Right lobe of liver (tissue), 6 donors: Measurements from ENCODE around the gene ARRB1. TPM values are rescaled to one million over a fixed set of nuclear protein-coding genes. Genes with fewer than 3 reads are reported as not detected.

Source experiments
- ATAC-seq, 4 donors: fragments of 200-7000 bp; cut with Tn5 transposase; one replicate each; pipeline ENCODE4 v1.9.1; 2020; ENCODE audit warnings: mild to moderate bottlenecking in 4 of 4, moderate library complexity in 4 of 4
- DNase-seq, 3 donors: peaks; one replicate each; pipeline ENCODE4 v3.0.0-alpha.2; 2020
- H3K27ac ChIP-seq, 3 donors: fragments of 200-600 bp; one replicate each; pipeline ENCODE4 v1.8.0; 2022
- H3K27me3 ChIP-seq, 2 donors: fragments of 200-600 bp; one replicate each; pipeline ENCODE4 v1.8.0; 2022
- H3K36me3 ChIP-seq, 4 donors: fragments of 200-600 bp; sonication (generic) in 1 of 4; one replicate each; pipeline versions ENCODE4 v1.5.1 to v1.8.0; 2017 to 2022; ENCODE audit warnings: control low read depth in 1 of 4
- H3K4me1 ChIP-seq, 4 donors: fragments of 200-600 bp; sonication (generic) in 1 of 4; one replicate each; pipeline versions ENCODE4 v1.5.1 to v1.8.0; 2017 to 2022; ENCODE audit warnings: control low read depth in 1 of 4
- H3K4me3 ChIP-seq, 3 donors: fragments of 200-600 bp; one replicate each; pipeline ENCODE4 v1.8.0; 2022
- H3K9me3 ChIP-seq, 4 donors: fragments of 200-600 bp; sonication (generic) in 1 of 4; one replicate each; pipeline versions ENCODE4 v1.5.1 to v1.8.0; 2017 to 2022; ENCODE audit warnings: control low read depth in 1 of 4
- POLR2A ChIP-seq: fragments of 450-650 bp; IDR thresholded peaks from one replicate; pipeline ENCODE4 v1.6.1; 2017; ENCODE audit warnings: antibody characterized with exemption, mild to moderate bottlenecking
- WGBS: methylation state at CpG from one replicate; pipeline ENCODE4 v1.1.6; 2018; ENCODE audit warnings: low coverage, low lambda C conversion rate; ENCODE audit not compliant: insufficient coverage; ENCODE audit errors: missing lambda C conversion rate; 5-methylcytosine and 5-hydroxymethylcytosine counted together
- intact Hi-C, 2 donors: fragments of 100-400 bp; cut with DNase I; formaldehyde crosslinking; loops; one replicate each; pipeline versions ENCODE4 v1.11.2 to v1.14.1; 2022
- total RNA-seq, 6 experiments: library from RNA; depleted of rRNA in 2 of 6; stranded (reverse); fragments of >200 nt in 2 of 6; fragmentation: NEBNext Ultra II Directional in 3 of 6; extraction: Animal tissue kit (Norgen Biotek cat#: 25700) in 3 of 6; gene quantifications; one replicate each; pipeline versions ENCODE4 v1.1.0 to v1.2.4, GENCODE V29; 2016 to 2023
- TF ChIP-seq, protein P1 (sequence below), 4 donors: fragments of 200-600 bp in 3 of 4; fragments of 450-650 bp in 1 of 4; IDR thresholded peaks; one replicate each; pipeline versions ENCODE4 v1.5.1 to v1.8.0; 2016 to 2022; ENCODE audit warnings: antibody characterized with exemption in 4 of 4, mild to moderate bottlenecking in 2 of 4
- donor health status: DM: no; HTN: yes; CAD: no.
- donor health status: DM: no; HTN: no; CAD: no.
- donor health status: DM: no; HTN: no; CAD: no.
- donor health status: DM: no; HTN: yes; CAD: no.
- donor health status: DM: no; HTN: yes; CAD: no.

ARRB1 gene
- total RNA-seq, 6 experiments from 2014 or later: 8.6 to 26.4 (median 24.5) TPM

GRCh38 chr11:75291741-75292140 lies 59.7 kb downstream of the ARRB1 start:
- H3K9me3 ChIP-seq: no peaks in the 10 kb centered on the region
- no peak for ATAC-seq
- no peak for DNase-seq
- H3K27ac ChIP-seq: no peak overlapping the region
- TF ChIP-seq, protein P1, sequence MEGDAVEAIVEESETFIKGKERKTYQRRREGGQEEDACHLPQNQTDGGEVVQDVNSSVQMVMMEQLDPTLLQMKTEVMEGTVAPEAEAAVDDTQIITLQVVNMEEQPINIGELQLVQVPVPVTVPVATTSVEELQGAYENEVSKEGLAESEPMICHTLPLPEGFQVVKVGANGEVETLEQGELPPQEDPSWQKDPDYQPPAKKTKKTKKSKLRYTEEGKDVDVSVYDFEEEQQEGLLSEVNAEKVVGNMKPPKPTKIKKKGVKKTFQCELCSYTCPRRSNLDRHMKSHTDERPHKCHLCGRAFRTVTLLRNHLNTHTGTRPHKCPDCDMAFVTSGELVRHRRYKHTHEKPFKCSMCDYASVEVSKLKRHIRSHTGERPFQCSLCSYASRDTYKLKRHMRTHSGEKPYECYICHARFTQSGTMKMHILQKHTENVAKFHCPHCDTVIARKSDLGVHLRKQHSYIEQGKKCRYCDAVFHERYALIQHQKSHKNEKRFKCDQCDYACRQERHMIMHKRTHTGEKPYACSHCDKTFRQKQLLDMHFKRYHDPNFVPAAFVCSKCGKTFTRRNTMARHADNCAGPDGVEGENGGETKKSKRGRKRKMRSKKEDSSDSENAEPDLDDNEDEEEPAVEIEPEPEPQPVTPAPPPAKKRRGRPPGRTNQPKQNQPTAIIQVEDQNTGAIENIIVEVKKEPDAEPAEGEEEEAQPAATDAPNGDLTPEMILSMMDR (IDR thresholded peaks at IDR 0.05): no peak
- TF ChIP-seq POLR2A: no peak
- WGBS: 70% methylated on average over 3 of the region's 6 CpGs
- H3K4me3 ChIP-seq: no peak overlapping the region
- H3K36me3 ChIP-seq: no peaks in the 10 kb centered on the region
- no peaks in the 10 kb centered on the region for H3K4me1 ChIP-seq
- no peaks in the 10 kb centered on the region for H3K27me3 ChIP-seq
- intact Hi-C loops: no loop called here

DNA sequence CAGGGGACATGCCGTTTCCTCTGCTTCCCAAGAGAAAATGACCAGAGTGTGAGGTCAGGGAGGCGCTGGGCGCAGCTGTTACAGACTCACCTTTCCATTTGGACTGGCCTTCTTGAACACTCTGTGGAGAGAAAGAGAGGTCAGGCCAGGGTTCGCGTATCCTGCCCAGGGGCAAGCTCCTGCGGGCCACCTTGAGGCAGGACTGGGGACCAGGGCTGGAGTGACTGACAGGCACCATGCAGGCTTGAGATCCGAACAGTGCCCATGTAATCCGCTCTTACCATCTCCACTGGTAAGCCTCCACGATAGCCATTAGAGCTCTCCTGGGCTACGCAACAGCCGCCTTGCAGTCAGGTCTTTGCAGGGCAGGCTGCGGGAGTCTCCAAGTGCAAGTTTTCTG lies 61.5 kb downstream of the ARRB1 start:
- Histone ChIP-seq H3K9me3 (no peaks in the 10 kb centered on the region), H3K36me3 (peaks cover 0 to 3% (median 0%) of the 10 kb centered on the region in 4 donors), H3K27me3 (no peaks in the 10 kb centered on the region), H3K4me3 (no peak overlapping the region), H3K4me1 (no peaks in the 10 kb centered on the region), H3K27ac (no peak overlapping the region)
- ATAC-seq (no peak), DNase-seq (no peak)
- intact Hi-C loops: loop anchor here in 1 of 2 donors (10.0 kb wide), 1 partner anchor 255 kb away; no protein-coding TSS in a partner anchor
- 71% methylated on average over 1 of the region's 12 CpGs for WGBS
- TF ChIP-seq, protein P1 (IDR thresholded peaks at IDR 0.05): no peak
- no peak for TF ChIP-seq POLR2A

GRCh38 chr11:75289511-75289760 lies 62.0 kb downstream of the ARRB1 start:
- no peak overlapping the region for H3K4me3 ChIP-seq
- no CpG with 5 or more reads among the region's 6 CpGs for WGBS
- no peaks in the 10 kb centered on the region for H3K4me1 ChIP-seq
- H3K9me3 ChIP-seq: no peaks in the 10 kb centered on the region
- intact Hi-C loops: loop anchor here in 1 of 2 donors (10.0 kb wide), 1 partner anchor 255 kb away; no protein-coding TSS in a partner anchor
- TF ChIP-seq POLR2A: no peak
- TF ChIP-seq, protein P1 (IDR thresholded peaks at IDR 0.05): no peak
- H3K36me3 ChIP-seq: peaks cover 0 to 3% (median 0%) of the 10 kb centered on the region in 4 donors
- no peak for ATAC-seq
- no peak for DNase-seq
- no peaks in the 10 kb centered on the region for H3K27me3 ChIP-seq
- H3K27ac ChIP-seq: no peak overlapping the region

DNA sequence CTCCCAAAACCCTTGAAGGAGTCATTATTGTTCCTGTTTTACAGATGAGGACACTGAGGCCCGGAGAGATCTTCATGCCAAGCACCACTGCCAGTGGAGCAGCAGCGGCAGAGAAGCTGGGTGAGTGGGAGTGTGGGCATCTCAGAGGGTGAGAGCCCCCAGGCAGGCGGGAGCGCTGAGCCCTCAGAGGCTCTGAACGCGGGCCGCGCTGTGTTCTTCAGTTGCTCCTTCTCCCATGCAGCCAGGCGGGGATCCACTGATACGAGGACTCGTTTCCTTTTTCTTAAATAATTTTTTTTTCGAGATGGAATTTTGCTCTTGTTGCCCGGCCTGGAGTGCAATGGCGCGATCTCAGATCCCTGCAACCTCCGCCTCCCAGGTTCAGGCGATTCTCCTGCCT lies 63.9 kb downstream of the ARRB1 start:
- WGBS: 85% methylated on average over 12 of the region's 17 CpGs
- ATAC-seq (no peak), DNase-seq (no peak)
- Histone ChIP-seq H3K9me3 (no peaks in the 10 kb centered on the region), H3K4me3 (no peak overlapping the region), H3K27ac (no peak overlapping the region), H3K4me1 (no peaks in the 10 kb centered on the region), H3K36me3 (peaks cover 0 to 8% (median 0%) of the 10 kb centered on the region in 4 donors), H3K27me3 (no peaks in the 10 kb centered on the region)
- intact Hi-C loops: loop anchor here in 1 of 2 donors (10.0 kb wide), 1 partner anchor 257 kb away; no protein-coding TSS in a partner anchor
- TF ChIP-seq, protein P1 (IDR thresholded peaks at IDR 0.05): no peak
- no peak for TF ChIP-seq POLR2A
